HG02588 (cell line): Measurements from ENCODE around the gene SLC22A7.
"Not testable (repeated sequence)": the region's sequence is repeated elsewhere in the genome, so short reads cannot be mapped to it uniquely, and the experiment has no call there.

Experiments used
- ATAC-seq: cut with Tn5 transposase; IDR thresholded peaks from one replicate; pipeline ENCODE4 v1.9.1; 2021; ENCODE audit warnings: mild to moderate bottlenecking, moderate library complexity; ENCODE audit not compliant: unreplicated experiment

The SLC22A7 gene

GRCh38 chr6:43334466-43335095 lies 36.5 kb downstream of the SLC22A7 start:
- no peak for ATAC-seq

DNA sequence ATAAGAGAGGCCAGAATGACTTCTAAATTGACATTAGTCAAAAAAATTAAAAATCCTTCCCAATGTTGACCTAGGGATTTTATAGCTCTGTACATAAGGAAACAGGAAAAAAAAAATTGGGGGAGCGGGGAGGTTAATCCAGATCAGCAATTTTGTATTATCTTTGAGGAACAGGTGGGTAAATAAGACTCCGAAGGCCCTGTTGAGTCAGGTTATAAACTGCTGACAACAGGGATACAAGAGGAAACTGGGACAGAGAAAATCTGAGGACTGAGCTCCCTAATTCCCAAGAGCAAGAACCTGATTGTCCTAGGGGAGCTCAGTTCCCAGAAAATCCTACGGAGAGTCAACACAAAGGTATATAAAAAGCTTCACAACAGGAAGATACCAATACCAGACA lies 37.4 kb downstream of the SLC22A7 start:
- ATAC-seq: no peak

DNA sequence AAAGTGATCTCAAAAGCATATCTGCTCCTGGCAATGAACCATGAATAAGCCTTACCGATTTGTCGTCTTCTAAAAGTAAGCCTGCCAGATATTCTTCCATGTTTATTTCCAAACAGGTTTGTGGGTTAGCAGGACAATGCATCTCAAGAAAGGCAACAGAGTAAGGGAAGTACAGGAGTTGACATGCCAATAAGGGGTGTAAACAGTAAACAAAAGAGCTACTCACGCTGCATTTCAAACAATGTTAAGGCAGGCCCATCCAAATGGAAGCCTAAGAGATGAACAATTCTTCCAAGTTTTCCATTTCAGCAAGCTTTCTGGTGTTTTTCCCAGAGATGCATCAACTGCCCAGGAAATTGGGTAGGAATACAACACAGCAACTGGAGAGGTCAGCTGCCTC lies 38.3 kb downstream of the SLC22A7 start:
- ATAC-seq: no peak

DNA sequence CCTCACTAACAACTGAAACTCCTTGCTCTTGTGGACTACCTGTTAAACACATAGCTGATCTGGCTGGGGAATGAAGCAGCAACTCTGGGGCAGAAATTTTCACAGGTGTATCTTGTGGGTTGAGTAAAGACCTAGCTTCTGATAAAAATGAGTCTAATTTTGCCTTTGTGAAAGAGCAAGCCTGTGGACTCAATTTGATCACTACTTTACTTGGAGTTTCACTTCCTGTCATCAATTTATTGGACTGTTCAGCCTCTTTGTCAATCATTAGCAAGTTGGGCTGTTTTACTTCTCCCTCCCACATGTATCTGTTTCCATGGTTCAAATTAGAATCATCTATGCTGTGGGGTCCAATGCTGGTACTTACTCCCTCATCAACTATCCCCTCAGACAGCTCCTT lies 40.2 kb downstream of the SLC22A7 start:
- ATAC-seq: no peak

DNA sequence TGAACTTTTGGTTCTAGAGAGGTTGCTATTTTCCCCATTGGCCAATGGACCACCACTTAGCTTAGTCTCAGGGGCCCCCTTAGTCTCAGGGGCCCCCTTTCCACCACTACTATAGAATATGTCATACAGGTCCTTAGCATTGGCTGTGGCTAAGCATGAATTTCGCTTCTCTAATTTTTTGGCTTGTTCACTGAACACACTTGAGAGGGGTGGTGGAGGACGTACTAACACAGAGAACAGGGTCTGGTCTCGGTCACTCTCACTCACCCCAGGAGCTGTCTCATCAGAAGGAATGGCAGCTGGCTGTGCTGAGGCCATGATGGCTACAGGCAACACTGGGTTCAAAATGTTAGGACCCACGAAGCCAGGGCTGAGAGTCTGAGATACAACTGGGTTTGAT lies 41.1 kb downstream of the SLC22A7 start:
- ATAC-seq: peak; percentile 77

- ATAC-seq: not testable (repeated sequence)
Observed at GRCh38 chr6:43346243-43346642, 48.2 kb downstream of the SLC22A7 start.

- ATAC-seq: no peak
Observed at GRCh38 chr6:43347021-43347420, 49.0 kb downstream of the SLC22A7 start.

DNA sequence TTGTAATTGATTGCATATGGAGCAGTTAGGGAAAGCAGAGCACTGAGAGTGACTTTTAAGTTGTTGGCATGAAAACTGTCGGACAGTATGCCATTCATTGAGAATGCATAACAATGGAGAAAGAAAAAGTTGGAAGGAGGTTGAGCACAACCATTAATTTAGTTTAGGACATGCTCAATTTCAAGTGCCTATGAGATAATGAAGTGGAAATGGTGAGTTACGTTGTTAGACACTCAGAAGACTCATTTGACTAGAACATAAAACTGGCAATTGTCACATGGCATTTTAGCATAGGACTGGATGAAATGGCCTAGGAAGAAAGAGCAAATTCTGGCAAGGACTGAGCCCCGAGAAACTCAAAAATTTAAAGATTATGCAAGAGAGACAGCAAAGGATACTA lies 49.4 kb downstream of the SLC22A7 start:
- no peak for ATAC-seq

- not testable (repeated sequence) for ATAC-seq
Observed at GRCh38 chr6:43351951-43352350, 53.9 kb downstream of the SLC22A7 start.
